K562 treated with DMSO at 1 percent for 4 hours (cell line): Measurements from ENCODE around the gene MAIP1. TPM values are rescaled to one million over a fixed set of nuclear protein-coding genes. Genes with fewer than 3 reads are reported as not detected.

Experiments
- total RNA-seq: library from RNA; unstranded; fragments of 300-600 nt; gene quantifications from 2 replicates; pipeline ENCODE4 v1.2.3, GENCODE V29; 2022; ENCODE audit not compliant: insufficient read depth

The MAIP1 gene
- total RNA-seq: 10.3 and 15.1 TPM in 2 replicates

GRCh38 chr2:199955339-199956061, at the start of gene MAIP1, which contains the start of gene TYW5:
TSS of gene MAIP1 (plus strand) at chr2:199955582. CDS start at chr2:199955799, 217 bp downstream.
TSS of gene TYW5 (minus strand) at chr2:199955491. CDS start at chr2:199955470, 21 bp downstream.

DNA sequence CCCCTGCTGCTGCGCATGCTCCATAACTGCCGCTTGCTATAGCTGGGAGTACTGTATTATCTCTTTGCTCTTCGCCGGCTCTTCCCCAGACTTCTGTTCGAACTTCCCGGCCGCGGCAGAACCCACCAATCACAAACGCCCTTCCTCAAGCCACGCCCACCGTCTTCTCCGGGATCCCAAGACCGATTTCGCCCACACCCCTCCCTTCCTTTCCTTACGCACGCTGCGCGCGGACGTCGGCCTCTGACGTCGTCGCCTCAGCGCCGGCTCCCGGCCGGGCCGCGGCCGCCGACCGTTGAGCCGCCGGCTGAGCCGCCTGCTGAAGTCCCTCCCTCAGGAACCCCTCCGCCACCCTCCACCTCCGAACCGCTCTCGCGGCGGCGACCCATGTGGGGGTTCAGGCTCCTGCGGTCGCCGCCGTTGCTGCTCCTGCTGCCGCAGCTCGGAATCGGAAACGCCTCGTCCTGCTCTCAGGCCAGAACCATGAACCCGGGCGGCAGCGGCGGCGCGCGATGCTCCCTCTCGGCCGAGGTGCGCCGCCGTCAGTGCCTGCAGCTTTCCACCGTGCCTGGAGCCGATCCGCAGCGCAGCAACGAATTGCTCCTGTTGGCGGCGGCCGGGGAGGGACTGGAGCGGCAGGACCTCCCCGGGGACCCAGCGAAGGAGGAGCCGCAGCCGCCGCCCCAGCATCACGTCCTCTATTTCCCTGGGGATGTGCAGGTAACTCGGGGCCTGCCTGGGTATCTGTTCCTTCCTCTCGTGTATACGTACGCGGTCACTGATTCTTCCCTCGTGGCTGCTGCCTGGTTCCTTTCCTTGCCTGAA, 44.1 kb upstream of the MAIP1 start, which contains the start of gene C2orf69:
Gene C2orf69 (plus strand): TSS at position 242 of the 825 bp plus-strand sequence. CDS start 146 bp downstream, at position 388.

Other genes with a start within 250 kb of the MAIP1 start
- not detected in 2 replicates for gene FTCDNL1, start 104.4 kb upstream of the MAIP1 start, total RNA-seq
- gene C2orf69, start 44.3 kb upstream of the MAIP1 start, total RNA-seq: 4.5 and 4.9 TPM in 2 replicates
- gene TYW5, start 91 bp upstream of the MAIP1 start, total RNA-seq: 1.6 and 4.3 TPM in 2 replicates